Measurements from ENCODE around the gene DHRS3.

Gene DHRS3

GRCh38 chr1:12637693-12638092 is 19.7 kb upstream of the DHRS3 start:
- no peak for DNase-seq (ENCODE audit: low spot score)

GRCh38 chr1:12636098-12636950 is 18.3 kb upstream of the DHRS3 start:
- peak; percentile 51 for DNase-seq (ENCODE audit: low spot score)

DNA sequence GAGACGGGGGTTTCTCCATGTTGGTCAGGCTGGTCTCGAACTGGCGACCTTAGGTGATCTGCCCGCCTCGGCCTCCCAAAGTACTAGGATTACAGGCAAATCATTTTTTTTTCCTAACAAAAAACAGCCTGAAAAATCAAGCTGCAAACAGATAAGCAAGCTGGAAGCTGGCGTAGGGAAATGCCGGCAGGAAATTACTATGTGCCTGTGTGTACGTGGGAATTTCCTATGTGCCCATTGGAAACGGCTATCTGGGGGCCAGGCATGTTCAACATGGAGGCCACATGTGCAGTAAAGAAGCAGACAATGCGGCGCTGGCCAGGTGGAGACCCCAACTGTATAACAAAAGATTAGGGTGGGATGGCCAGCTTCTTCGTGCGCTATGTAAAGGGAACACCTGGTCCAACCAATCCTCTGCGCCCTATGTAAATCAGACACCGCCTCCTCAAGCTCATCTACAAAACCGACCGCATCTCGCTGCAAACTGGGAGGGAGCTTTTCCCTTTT is 16.7 kb upstream of the DHRS3 start:
- DNase-seq (ENCODE audit: low spot score): no peak

GRCh38 chr1:12634156-12634555 is 16.1 kb upstream of the DHRS3 start:
- no peak for DNase-seq (ENCODE audit: low spot score)

DNA sequence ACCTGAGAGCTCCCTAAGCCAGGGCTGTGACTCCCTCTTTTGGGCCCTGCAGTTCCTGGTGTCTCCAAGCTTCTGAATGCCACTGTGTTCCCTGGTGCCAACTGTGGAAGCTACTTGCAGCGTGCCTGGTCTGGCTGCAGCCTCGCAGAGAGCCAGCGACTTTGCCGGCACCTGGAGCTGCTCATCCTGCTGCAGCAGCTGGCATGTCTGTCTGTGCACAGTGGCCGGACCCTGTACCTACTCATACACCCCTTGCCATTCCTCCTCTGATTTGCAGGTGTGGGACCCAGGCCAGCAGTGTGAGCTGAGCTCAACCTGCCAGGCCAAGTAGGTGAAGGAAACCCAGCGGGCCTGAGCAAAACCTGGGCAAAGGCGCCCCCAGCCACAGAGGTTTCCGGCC is 13.6 kb upstream of the DHRS3 start:
- no peak for DNase-seq (ENCODE audit: low spot score)

DNA sequence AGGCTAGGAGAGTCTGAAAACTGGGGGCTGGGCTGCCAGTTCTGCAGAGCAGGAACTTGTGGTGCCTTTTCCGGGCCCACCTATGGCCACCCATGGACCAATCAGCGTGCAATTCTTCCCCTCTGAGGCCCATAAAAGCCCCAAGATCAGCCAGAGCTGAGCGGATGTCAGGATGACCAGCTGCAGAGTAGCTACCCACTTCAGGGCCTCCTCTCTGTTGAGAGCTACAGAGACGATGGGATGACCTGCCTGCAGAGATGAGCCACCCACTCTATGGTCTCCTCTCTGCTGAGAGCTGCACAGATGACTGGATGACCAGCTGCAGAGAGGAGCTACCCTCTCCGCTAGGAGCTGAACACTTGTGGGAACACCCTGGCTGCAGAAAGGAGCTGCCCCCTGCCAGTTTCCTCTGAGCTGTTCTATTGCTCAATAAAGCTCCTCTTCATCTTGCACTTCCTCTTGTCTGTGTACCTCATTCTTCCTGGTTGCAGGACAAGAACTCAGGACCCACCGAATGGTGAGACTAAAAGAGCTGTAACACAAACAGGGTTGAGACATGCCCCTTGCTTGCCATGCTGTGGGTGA is 13.0 kb upstream of the DHRS3 start:
- no peak for DNase-seq (ENCODE audit: low spot score)

- DNase-seq (ENCODE audit: low spot score): no peak
Observed at GRCh38 chr1:12629985-12630760, 12.2 kb upstream of the DHRS3 start.

DNA sequence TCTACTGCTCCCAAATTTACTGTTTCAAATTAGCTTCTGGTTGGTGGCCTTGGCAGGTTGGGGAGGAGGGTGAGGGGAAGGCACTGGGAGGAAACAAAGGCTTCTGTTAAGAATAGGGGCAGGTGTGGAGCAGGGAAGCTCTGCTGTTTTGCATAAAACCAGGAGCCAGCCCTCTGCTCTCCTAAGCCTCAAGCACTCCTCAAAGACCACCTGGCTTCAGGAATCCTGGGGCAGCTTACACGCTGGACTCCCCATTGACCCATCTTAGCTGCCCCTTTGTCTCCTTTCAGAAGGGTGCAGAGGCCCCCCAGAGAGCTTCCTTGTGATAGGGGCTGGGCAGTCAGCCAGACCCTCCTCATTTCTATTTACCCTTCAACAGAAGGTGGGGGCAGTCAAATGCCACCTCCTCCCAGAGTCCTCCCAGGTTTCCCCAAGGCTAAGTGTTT is 11.5 kb upstream of the DHRS3 start:
- no peak for DNase-seq (ENCODE audit: low spot score)

- no peak for DNase-seq (ENCODE audit: low spot score)
Observed at GRCh38 chr1:12627296-12627695, 9.3 kb upstream of the DHRS3 start.

GRCh38 chr1:12626888-12627287 is 8.9 kb upstream of the DHRS3 start:
- no peak for DNase-seq (ENCODE audit: low spot score)

- DNase-seq (ENCODE audit: low spot score): no peak
Observed at GRCh38 chr1:12625276-12625675, 7.3 kb upstream of the DHRS3 start.

- DNase-seq (ENCODE audit: low spot score): no peak
Observed at GRCh38 chr1:12622506-12622905, 4.5 kb upstream of the DHRS3 start.

DNA sequence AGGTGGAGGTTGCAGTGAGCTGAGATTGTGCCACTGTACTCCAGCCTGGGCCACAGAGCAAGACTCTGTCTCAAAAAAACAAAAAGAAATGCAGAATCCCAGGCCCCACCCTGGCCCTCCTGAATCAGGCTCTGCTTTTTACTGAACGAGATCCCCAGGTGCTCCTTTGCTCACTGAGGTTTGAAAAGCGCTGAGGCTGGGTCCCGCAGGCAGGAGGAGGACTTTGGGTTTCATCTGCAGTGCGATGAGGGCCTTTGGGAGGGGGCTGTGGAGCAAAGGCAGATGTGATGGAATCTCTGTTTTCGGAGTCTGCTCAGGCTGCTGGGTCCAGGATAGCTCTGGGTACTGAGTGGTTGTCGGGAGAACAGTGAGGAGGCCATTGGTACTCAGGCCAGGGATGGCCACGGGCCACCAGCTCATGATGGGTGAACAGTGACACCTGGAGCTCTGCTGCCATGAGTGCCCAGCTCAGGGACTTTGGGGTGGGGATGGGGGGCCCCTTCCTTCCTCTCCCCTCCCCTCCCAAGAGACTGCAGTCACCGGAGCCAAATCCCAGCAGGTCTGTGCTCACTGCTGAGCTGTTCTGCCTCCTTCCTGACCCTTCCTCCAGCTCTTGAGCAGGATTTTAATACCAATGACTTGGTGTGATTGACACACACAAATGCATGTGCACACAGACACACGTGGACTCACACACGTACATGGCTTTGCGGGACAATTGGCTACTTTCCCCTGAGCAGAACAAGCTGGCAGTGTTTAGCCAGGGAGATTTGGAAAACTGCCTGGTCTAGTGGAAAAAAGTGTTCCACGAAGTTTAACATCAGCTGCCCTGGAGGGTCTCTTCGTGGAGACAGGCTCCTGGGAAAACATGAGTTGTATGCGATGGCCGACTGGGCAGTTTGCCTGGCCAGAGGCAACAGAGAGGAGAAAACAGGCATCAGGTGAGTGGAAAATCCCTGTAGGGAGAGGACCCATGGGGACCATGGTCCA is 3.6 kb upstream of the DHRS3 start:
- DNase-seq (ENCODE audit: low spot score): no peak

DNA sequence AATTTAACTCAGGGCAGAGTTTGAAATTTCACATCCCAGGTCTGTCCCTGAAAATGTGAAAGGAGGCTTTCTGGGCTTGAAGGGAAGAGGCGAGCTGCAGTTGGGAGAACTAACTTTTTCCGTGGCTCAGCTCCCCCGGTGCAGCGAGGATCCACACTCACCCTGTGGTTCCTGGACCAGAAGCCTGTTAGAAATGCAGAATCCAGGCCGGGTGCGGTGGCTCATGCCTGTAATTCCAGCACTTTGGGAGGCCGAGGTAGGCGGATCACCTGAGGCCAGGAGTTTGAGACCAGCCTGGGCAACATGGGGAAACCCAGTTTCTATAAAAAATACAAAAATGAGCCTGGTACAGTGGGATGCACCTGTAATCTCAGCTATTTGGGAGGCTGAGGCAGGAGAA is 2.9 kb upstream of the DHRS3 start:
- no peak for DNase-seq (ENCODE audit: low spot score)

- DNase-seq (ENCODE audit: low spot score): peak; percentile 36
Observed at GRCh38 chr1:12620488-12620865, 2.5 kb upstream of the DHRS3 start.

GRCh38 chr1:12619792-12620487 is 1.9 kb upstream of the DHRS3 start:
- peak; percentile 90 for DNase-seq (ENCODE audit: low spot score)

GRCh38 chr1:12618965-12619791 is 1.2 kb upstream of the DHRS3 start:
- peak; percentile 89 for DNase-seq (ENCODE audit: low spot score)

DNA sequence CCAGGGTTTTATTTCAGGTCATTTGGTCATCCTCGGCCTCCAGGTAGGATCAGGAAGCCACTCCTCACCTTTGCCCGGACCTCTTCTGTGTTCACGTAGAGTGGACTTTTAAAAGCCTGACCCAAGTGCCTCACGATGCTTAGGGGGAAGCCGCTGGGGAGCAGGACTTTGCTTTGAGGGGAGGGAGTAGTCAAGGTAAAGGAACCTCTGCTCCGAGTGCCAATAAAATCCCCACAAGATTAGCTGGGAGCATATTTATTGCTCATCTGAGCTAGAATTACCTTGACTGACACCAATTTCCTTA is 603 bp upstream of the DHRS3 start:
- no peak for DNase-seq (ENCODE audit: low spot score)

- no peak for DNase-seq (ENCODE audit: low spot score)
Observed at GRCh38 chr1:12617511-12617900, 504 bp downstream of the DHRS3 start.

DNA sequence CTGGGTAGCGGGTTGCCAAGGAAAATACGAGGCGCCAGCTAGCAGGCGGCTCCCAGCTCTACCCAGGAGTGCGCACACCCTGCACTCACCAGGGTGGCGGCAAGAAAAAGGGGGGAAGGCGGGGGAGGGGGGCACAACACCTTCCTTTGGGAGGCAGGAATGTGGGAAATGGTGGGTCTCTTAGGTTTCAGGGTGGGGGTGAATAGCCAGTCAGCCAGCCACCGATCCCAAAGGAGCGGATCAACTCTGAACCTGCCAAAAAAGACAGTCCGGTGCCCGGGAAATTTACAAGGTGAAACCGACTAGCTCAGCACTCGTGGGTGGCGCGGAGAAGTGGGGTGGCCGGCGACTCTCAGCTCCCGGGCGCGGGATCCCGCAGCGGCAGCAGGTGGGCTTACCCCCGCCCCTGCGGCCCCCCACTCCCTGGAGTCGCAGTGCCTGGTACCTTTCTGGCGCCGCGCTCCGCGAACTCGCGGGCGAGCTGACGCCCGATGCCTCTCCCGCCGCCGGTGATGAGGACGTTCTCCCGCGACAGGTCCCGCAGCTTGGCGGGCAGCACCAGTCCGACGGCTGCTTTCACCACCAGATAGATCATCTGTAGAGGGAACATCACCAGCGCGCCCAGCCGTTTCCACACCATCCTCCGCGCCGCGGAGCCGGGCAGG is 1.2 kb downstream of the DHRS3 start:
- peak; percentile 35 for DNase-seq (ENCODE audit: low spot score)
